H9 (cell line): Measurements from ENCODE around the gene EDIL3. TPM values are rescaled to one million over a fixed set of nuclear protein-coding genes. Genes with fewer than 3 reads are reported as not detected.

Experiments used
- DNase-seq: peaks from one replicate; pipeline ENCODE4 v3.0.0-alpha.2; 2017
- H2AFZ ChIP-seq: one replicate; pipeline ENCODE4 v1.6.1; 2013; ENCODE audit warnings: mild to moderate bottlenecking, low read length, control low read depth, moderate library complexity
- H2AK5ac ChIP-seq: 2 replicates; pipeline ENCODE4 v1.6.1; 2013; ENCODE audit warnings: low read length, control low read depth, mixed read lengths; ENCODE audit not compliant: insufficient read length
- H2BK120ac ChIP-seq: one replicate; pipeline ENCODE4 v1.6.1; 2013; ENCODE audit warnings: low read depth, mild to moderate bottlenecking, low read length, control low read depth, inconsistent platforms; ENCODE audit not compliant: poor library complexity, severe bottlenecking
- H2BK12ac ChIP-seq: 2 replicates; pipeline ENCODE4 v1.6.1; 2013; ENCODE audit warnings: low read length, control low read depth, mixed read lengths, low read depth; ENCODE audit not compliant: insufficient read length
- H2BK15ac ChIP-seq: 2 replicates; pipeline ENCODE4 v1.6.1; 2013; ENCODE audit warnings: low read depth, low read length, control low read depth
- H2BK20ac ChIP-seq: one replicate; pipeline ENCODE4 v1.6.1; 2013; ENCODE audit warnings: low read depth, mild to moderate bottlenecking, low read length, control low read depth, inconsistent platforms; ENCODE audit not compliant: poor library complexity, severe bottlenecking
- H2BK5ac ChIP-seq: 2 replicates; pipeline ENCODE4 v1.6.1; 2013; ENCODE audit warnings: low read length, control low read depth, mixed read lengths; ENCODE audit not compliant: insufficient read length
- H3K14ac ChIP-seq: 2 replicates; pipeline ENCODE4 v1.6.1; 2013; ENCODE audit warnings: low read length, control low read depth; ENCODE audit not compliant: insufficient read depth
- H3K18ac ChIP-seq: 2 replicates; pipeline ENCODE4 v1.6.1; 2013; ENCODE audit warnings: low read depth, mild to moderate bottlenecking, mixed read lengths, low read length, control low read depth; ENCODE audit not compliant: insufficient read length
- H3K23ac ChIP-seq: 2 replicates; pipeline ENCODE4 v1.6.1; 2013; ENCODE audit warnings: low read length, control low read depth, mixed read lengths, low read depth; ENCODE audit not compliant: insufficient read length
- H3K23me2 ChIP-seq: 2 replicates; pipeline ENCODE4 v1.6.1; 2013; ENCODE audit warnings: low read depth, mild to moderate bottlenecking, mixed read lengths, low read length, control low read depth; ENCODE audit not compliant: insufficient read length, poor library complexity, severe bottlenecking
- H3K27ac ChIP-seq: 2 replicates; pipeline ENCODE4 v1.5.1; 2013; ENCODE audit warnings: low read length, control low read depth, mixed read lengths, low read depth; ENCODE audit not compliant: insufficient read length
- H3K27me3 ChIP-seq: 2 replicates; pipeline ENCODE4 v1.6.1; 2013; ENCODE audit warnings: low read length, control low read depth, inconsistent platforms; ENCODE audit not compliant: insufficient read depth
- H3K4ac ChIP-seq: 2 replicates; pipeline ENCODE4 v1.6.1; 2013; ENCODE audit warnings: low read depth, mild to moderate bottlenecking, control low read depth, inconsistent platforms, low read length, moderate library complexity
- H3K4me1 ChIP-seq: 2 replicates; pipeline ENCODE4 v1.6.1; 2013; ENCODE audit warnings: low read length, control low read depth, inconsistent platforms; ENCODE audit not compliant: insufficient read depth
- H3K4me2 ChIP-seq: 2 replicates; pipeline ENCODE4 v1.6.1; 2013; ENCODE audit warnings: low read length, control low read depth, mixed read lengths; ENCODE audit not compliant: insufficient read length, insufficient read depth
- H3K56ac ChIP-seq: 2 replicates; pipeline ENCODE4 v1.6.1; 2013; ENCODE audit warnings: low read depth, mild to moderate bottlenecking, mixed read lengths, low read length, control low read depth; ENCODE audit not compliant: insufficient read length
- H3K79me1 ChIP-seq: 2 replicates; pipeline ENCODE4 v1.6.1; 2013; ENCODE audit warnings: low read depth, mild to moderate bottlenecking, moderate library complexity, low read length, control low read depth, inconsistent platforms; ENCODE audit not compliant: insufficient read depth, poor library complexity, severe bottlenecking
- H3K79me2 ChIP-seq: 2 replicates; pipeline ENCODE4 v1.6.1; 2013; ENCODE audit warnings: low read length, control low read depth, inconsistent platforms; ENCODE audit not compliant: insufficient read depth
- H3K9ac ChIP-seq: 2 replicates; pipeline ENCODE4 v1.6.1; 2013; ENCODE audit warnings: low read length, control low read depth, mixed read lengths; ENCODE audit not compliant: insufficient read length; ENCODE audit errors: extremely low read depth
- H3K9me3 ChIP-seq: one replicate; pipeline ENCODE4 v1.6.1; 2013; ENCODE audit warnings: low read depth, low read length, inconsistent platforms; ENCODE audit not compliant: control insufficient read depth
- H3T11ph ChIP-seq: one replicate; pipeline ENCODE4 v1.6.1; 2013; ENCODE audit warnings: mild to moderate bottlenecking, low read length, control low read depth, inconsistent platforms
- H4K20me1 ChIP-seq: one replicate; pipeline ENCODE4 v1.6.1; 2013; ENCODE audit not compliant: control insufficient read depth, insufficient read length, insufficient read depth
- H4K5ac ChIP-seq: 2 replicates; pipeline ENCODE4 v1.6.1; 2013; ENCODE audit warnings: low read depth, mild to moderate bottlenecking, mixed read lengths, low read length, control low read depth; ENCODE audit not compliant: insufficient read length
- H4K8ac ChIP-seq: replicated peaks from 2 replicates; pipeline ENCODE4 v1.6.1; 2013; ENCODE audit warnings: low read length, control low read depth, mixed read lengths, low read depth; ENCODE audit not compliant: insufficient read length
- H4K91ac ChIP-seq: 2 replicates; pipeline ENCODE4 v1.6.1; 2013; ENCODE audit warnings: low read depth, mild to moderate bottlenecking, moderate library complexity, mixed read lengths, low read length, control low read depth; ENCODE audit not compliant: insufficient read length
- H3K27ac Mint-ChIP-seq, 3 experiments: 2 replicates in 2 of 3; 3 replicates in 1 of 3; pipeline ENCODE4 v1.8.0; 2020 to 2021; ENCODE audit warnings: mixed read lengths in 3 of 3, mild to moderate bottlenecking in 1 of 3, moderate library complexity in 1 of 3
- H3K27me3 Mint-ChIP-seq: 2 replicates; pipeline ENCODE4 v1.8.0; 2021; ENCODE audit warnings: low read depth, mild to moderate bottlenecking, moderate library complexity, mixed read lengths
- H3K36me3 Mint-ChIP-seq, 3 experiments: 2 replicates in 2 of 3; 3 replicates in 1 of 3; pipeline ENCODE4 v1.8.0; 2020 to 2021; ENCODE audit warnings: low read depth in 3 of 3, mixed read lengths in 3 of 3; ENCODE audit not compliant: insufficient read depth in 1 of 3
- H3K4me1 Mint-ChIP-seq, 2 experiments: 2 replicates each; pipeline ENCODE4 v1.8.0; 2020; ENCODE audit warnings: mixed read lengths in 2 of 2
- H3K4me3 Mint-ChIP-seq, 2 experiments: 2 replicates in 1 of 2; 3 replicates in 1 of 2; pipeline ENCODE4 v1.8.0; 2020 to 2021; ENCODE audit warnings: mild to moderate bottlenecking in 2 of 2, mixed read lengths in 2 of 2, moderate library complexity in 1 of 2
- H3K9me3 Mint-ChIP-seq, 2 experiments: 2 replicates in 1 of 2; 3 replicates in 1 of 2; pipeline ENCODE4 v1.8.0; 2020; ENCODE audit warnings: mild to moderate bottlenecking in 2 of 2, mixed read lengths in 2 of 2, moderate library complexity in 1 of 2
- CTCF ChIP-seq: fragments of 200-600 bp; sonication (generic); conservative IDR thresholded peaks from 3 replicates; pipeline ENCODE4 v1.8.0; 2021; ENCODE audit warnings: antibody characterized with exemption, mild to moderate bottlenecking
- WGBS: extraction: QIAGEN DNeasy Blood & Tissue Kit; methylation state at CpG from one replicate; pipeline ENCODE4 v1.1.7; 2013; ENCODE audit warnings: missing lambda C conversion rate, low lambda C conversion rate, mixed read lengths; ENCODE audit not compliant: insufficient read length; ENCODE audit errors: extremely low coverage; 5-methylcytosine and 5-hydroxymethylcytosine counted together
- total RNA-seq: library from RNA; stranded (reverse); gene quantifications from 2 replicates; pipeline ENCODE4 v1.2.1, GENCODE V29; 2021

The EDIL3 gene
- total RNA-seq, 1 experiment from 2014 or later, result 61.9 TPM

- no peak for DNase-seq
- Histone ChIP-seq H3K18ac (no peak overlapping the region), H2BK5ac (no peak overlapping the region), H4K5ac (no peak overlapping the region), H3T11ph (no peak overlapping the region), H3K23ac (no peak overlapping the region), H3K4me1 (no peaks in the 10 kb centered on the region), H2BK20ac (no peak overlapping the region), H4K8ac (no peak overlapping the region), H3K56ac (no peak overlapping the region), H4K20me1 (no peaks in the 10 kb centered on the region), H3K14ac (no peak overlapping the region), H2AFZ (no peak overlapping the region), H3K4me2 (no peak overlapping the region), H3K9me3 (no peaks in the 10 kb centered on the region), H3K23me2 (no peaks in the 10 kb centered on the region), H3K79me1 (no peaks in the 10 kb centered on the region), H3K4ac (no peak overlapping the region), H3K27ac (no peak overlapping the region), H2AK5ac (no peak overlapping the region), H2BK15ac (no peak overlapping the region), H2BK120ac (no peak overlapping the region), H3K79me2 (0 out of 2 replicates have a peak, but pooled peaks cover 2% of the 10 kb centered on the region), H3K27me3 (no peaks in the 10 kb centered on the region), H2BK12ac (no peak overlapping the region), H4K91ac (no peak overlapping the region), H3K9ac (no peak overlapping the region)
- no CpG with 5 or more reads among the region's 1 CpG for WGBS
- Mint-ChIP-seq H3K36me3 (no peaks in the 10 kb centered on the region), H3K27me3 (no peaks in the 10 kb centered on the region), H3K9me3 (no peaks in the 10 kb centered on the region), H3K4me1 (no peaks in the 10 kb centered on the region), H3K27ac (no peak overlapping the region), H3K4me3 (no peak overlapping the region)
- TF ChIP-seq CTCF, result no peak
These were observed 420.4 kb downstream of the EDIL3 start for GRCh38 chr5:83964271-83964670.
